ENCODE data around the gene BHLHE41.

Gene BHLHE41
- 0 reads per million in 3 experiments for total RNA-seq

- no peak for DNase-seq
Observed at GRCh38 chr12:26124446-26125399, at the start of gene BHLHE41. BHLHE41 (minus strand) TSS chr12:26125037; CDS start chr12:26124779, 258 bp downstream.

- no peak for DNase-seq
Observed at GRCh38 chr12:26172946-26173552, 48.2 kb upstream of the BHLHE41 start.

GRCh38 chr12:26172539-26172938 is 47.7 kb upstream of the BHLHE41 start:
- DNase-seq: no peak

- DNase-seq: no peak
Observed at GRCh38 chr12:26172013-26172412, 47.2 kb upstream of the BHLHE41 start.

GRCh38 chr12:26164118-26164517 is 39.3 kb upstream of the BHLHE41 start:
- no peak for DNase-seq

- no peak for DNase-seq
Observed at GRCh38 chr12:26162905-26163304, 38.1 kb upstream of the BHLHE41 start.

GRCh38 chr12:26162174-26162573 is 37.3 kb upstream of the BHLHE41 start:
- DNase-seq: no peak

GRCh38 chr12:26158078-26158764 is 33.4 kb upstream of the BHLHE41 start:
- no peak for DNase-seq

GRCh38 chr12:26157001-26157400 is 32.2 kb upstream of the BHLHE41 start:
- DNase-seq: no peak

GRCh38 chr12:26156201-26156871 is 31.5 kb upstream of the BHLHE41 start:
- DNase-seq: no peak

- no peak for DNase-seq
Observed at GRCh38 chr12:26153421-26154154, 28.8 kb upstream of the BHLHE41 start.

- DNase-seq: no peak
Observed at GRCh38 chr12:26152507-26153102, 27.8 kb upstream of the BHLHE41 start.

- no peak for DNase-seq
Observed at GRCh38 chr12:26150736-26151450, 26.1 kb upstream of the BHLHE41 start.

GRCh38 chr12:26149968-26150500 is 25.2 kb upstream of the BHLHE41 start:
- DNase-seq: no peak

GRCh38 chr12:26148291-26148690 is 23.5 kb upstream of the BHLHE41 start:
- DNase-seq: no peak

- DNase-seq: no peak
Observed at GRCh38 chr12:26143291-26143690, 18.5 kb upstream of the BHLHE41 start.

- no peak for DNase-seq
Observed at GRCh38 chr12:26138860-26139259, 14.0 kb upstream of the BHLHE41 start.

- no peak for DNase-seq
Observed at GRCh38 chr12:26136688-26137087, 11.9 kb upstream of the BHLHE41 start.

- no peak for DNase-seq
Observed at GRCh38 chr12:26135571-26135970, 10.7 kb upstream of the BHLHE41 start.

GRCh38 chr12:26135010-26135420 is 10.2 kb upstream of the BHLHE41 start:
- DNase-seq: no peak

- DNase-seq: no peak
Observed at GRCh38 chr12:26134540-26134939, 9.7 kb upstream of the BHLHE41 start.

Data from central memory CD4-positive, alpha-beta T cell (primary cell).